Suppressor macrophage treated with lipopolysaccharide for 4 hours (primary cell): Measurements from ENCODE around the gene APOM.

Source experiments
- DNase-seq: peaks from one replicate; pipeline ENCODE4 v3.0.0-alpha.2; 2020

APOM gene

DNA sequence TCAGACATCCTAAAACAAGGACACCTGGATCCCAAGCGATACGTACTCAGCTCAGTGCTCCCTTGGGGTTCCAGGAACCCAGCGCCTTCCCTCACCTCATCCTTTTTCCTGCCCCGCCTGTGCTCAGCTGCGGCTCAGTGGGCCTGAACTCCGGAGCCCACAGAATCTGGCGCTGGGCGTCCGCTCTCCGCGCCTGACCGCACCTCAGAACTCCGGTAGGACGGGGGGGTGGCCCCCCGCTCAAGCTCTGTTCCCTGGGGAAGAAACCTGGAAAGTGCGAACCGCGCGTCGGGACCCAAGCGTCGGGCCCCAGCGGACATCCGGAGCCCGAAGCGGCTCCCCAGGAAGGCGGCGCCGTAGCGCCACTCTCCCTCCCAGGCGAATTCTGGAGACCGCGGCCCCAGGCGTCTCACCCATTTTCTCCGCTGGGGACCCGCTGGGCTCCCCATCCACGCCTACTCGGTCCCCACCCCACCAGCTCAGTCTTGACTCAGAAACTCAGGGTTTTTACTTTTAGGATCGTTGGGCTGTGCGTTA, 25.5 kb downstream of the APOM start:
- peak; percentile 56 for DNase-seq

- DNase-seq: no peak
Observed at GRCh38 chr6:31683591-31683990, 27.9 kb downstream of the APOM start.

GRCh38 chr6:31686483-31686882, 30.8 kb downstream of the APOM start:
- no peak for DNase-seq

- no peak for DNase-seq
Observed at GRCh38 chr6:31687321-31687720, 31.6 kb downstream of the APOM start.

DNA sequence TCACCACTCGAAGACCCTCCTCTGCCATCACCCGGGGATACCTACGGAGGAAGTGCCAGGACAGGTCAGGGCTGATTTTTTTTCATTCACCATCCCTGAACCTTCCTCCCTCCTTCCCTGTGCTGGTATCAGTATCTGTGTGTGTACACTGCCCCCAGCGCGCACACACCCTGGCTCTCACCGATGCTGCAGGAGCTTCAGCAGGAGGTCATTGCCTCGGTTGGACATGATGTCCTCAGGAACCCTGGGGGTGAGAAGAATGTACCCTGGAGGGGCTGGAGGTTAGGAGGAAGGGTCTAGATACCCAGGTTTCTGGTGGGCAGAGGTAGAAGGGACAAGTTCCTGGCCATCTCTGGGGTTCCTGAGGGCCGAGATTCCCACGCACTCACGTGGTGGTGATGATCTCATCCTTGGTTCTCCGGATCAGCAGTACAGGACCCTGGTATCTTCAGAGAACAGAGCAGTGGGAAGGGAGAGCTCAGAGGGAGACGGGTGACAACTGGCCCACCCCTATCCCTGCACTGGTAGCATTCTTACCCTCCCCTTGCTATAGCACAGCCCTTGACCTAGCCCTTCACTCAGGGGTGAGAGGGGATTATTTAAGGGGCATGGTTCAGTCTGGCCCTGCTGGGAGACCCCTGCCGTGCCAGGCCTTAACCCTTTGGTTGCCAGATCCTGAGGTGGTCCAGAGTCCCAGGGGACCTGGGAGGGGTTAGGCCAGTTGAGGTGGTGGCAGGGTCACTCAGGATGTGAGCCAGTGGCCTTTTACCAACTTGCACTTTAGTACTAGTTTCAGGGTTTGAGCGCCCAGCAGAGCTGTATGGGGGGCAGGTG, 32.4 kb downstream of the APOM start:
- DNase-seq: no peak

GRCh38 chr6:31689249-31690110, 33.8 kb downstream of the APOM start:
- DNase-seq: no peak

DNA sequence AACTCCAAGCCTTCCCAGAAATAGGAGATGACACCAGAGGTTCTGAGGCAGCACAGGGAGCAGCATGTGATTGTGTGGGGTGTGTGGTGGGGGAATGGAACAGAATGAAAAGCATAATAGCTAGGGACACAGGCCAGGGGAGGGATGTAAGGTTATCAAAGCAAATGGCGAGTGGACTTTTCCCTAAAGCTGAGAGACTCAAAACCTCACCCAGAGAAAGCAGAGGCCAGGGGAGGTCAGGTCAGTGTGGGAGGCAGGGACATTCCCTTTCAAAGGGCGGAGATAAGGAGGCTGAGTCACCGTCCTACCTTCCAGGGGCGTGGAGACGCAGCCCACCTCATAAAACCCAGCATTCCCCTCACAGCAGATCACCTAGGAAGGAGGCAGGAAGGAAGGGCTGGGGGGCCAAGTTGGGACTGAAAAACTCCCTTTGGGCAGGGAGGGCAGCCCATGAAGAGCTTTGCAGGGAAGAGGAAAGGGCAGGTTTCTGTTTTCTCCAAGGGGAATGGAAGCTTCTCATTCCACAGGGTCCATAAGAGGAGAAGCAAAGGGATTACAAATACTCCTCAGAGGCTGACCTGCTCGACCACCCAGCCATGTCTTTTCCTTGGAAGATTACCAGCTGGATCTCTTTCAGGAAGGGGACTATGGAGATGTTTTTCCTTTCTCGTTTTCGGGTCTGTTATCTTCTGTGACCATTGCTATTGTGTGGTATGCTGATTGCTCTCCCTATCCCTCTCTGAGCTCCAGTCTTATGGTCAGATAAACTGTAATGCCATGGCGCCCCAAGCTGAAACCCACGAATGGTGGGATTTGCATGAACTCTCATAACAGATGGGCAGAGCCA, 34.8 kb downstream of the APOM start:
- DNase-seq: peak; percentile 33

DNA sequence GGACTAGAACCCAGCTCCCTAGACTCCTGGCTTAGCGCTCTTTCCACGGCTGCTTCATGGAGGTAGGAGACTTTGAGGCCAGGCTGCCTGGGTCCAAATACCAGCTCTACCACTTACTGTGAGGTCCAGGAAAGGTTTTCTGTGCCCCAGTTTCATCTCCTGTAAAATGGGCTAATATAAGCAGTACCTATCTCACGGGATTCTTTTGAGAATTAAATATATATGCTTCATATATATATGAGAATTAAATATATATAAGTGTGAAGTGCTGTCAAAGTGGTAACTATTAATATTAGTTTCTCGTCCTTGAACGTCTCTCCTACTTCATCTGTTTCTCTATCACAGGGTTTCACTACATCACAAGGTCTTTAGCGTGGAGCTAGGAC, 35.4 kb downstream of the APOM start:
- no peak for DNase-seq

DNA sequence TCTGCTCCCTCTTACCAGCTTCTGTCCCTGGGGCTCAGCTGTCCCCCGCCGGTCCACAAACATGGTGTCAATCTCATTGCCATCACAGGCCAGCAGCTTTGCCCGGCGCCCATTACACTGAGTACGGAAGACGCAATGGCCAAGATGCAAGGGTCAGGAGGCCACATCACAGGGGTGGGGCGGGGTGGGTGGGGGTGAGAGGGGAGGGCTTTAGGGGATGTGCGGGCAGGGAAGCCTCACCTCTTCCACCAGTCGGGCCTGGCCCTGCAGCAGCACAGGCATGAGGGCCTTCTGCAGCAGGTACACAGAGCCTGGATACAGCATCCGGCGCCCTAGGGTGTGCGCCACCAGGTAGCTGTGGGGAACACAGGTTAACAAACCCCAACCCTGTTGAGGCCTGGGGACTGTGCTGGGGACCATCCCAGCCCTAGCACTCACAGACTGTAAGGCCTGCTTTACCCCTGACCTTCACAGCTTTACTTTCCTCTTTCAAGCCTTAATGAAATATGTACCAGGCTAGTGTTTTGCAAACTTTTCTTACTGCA, 35.9 kb downstream of the APOM start:
- DNase-seq: no peak

- DNase-seq: no peak
Observed at GRCh38 chr6:31692353-31692752, 36.7 kb downstream of the APOM start.

DNA sequence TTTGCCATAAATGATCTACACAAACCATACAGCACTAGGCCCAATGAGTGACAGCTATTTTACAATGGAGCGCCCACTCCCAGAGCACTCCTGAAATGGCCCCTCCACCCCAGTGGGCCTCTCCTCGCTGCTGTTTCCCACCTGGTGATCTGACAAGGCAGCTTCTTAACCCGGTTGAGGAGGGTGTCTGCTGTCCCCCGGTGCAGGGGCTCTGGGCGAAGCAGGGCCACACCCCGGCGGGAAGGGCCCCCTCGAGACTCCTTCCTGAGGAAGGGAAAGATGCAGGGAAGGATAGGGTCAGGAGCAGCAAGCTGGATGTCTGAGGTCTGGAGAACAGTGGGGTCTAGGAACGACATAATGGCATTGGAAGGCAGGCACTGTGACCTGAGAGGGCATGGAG, 37.2 kb downstream of the APOM start:
- no peak for DNase-seq

DNA sequence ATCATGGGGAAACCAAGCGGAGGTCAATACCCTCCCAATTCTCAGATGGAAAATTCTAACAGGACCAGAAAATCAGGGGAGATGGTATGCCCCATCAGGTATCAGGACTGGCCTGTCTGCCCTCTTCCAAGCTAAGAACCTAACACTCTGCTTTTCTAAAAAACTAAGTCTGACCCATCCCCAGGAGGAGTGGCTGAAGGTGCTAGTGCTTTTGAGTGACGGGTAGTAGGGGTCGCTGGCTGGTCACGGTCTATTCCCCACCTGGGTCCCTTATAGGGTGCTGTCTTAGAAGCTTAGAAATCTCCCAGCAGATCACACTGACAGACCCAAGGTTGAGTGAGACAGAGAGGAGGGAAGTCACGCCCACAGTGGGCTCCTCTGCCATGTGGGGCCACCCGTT, 37.8 kb downstream of the APOM start:
- DNase-seq: no peak

DNA sequence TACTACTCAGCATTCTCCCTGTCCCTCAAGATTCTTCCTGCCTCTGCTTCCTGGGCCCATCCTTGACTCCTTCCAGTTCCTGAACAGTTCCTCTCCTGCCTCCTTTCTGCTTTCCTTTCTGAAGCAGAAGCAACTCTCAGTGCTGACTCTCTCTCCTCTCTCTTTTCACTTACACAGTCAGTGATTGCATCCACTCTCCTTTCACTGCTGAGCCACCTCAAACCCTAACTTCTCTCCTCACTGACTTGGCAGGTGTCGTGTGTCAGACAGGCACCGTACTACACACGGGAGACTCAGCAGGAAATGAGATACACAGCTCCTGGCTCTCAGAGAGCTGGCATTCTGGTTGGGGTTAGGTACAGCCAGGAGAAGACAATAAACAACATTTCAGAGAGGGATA, 41.9 kb downstream of the APOM start:
- no peak for DNase-seq

DNA sequence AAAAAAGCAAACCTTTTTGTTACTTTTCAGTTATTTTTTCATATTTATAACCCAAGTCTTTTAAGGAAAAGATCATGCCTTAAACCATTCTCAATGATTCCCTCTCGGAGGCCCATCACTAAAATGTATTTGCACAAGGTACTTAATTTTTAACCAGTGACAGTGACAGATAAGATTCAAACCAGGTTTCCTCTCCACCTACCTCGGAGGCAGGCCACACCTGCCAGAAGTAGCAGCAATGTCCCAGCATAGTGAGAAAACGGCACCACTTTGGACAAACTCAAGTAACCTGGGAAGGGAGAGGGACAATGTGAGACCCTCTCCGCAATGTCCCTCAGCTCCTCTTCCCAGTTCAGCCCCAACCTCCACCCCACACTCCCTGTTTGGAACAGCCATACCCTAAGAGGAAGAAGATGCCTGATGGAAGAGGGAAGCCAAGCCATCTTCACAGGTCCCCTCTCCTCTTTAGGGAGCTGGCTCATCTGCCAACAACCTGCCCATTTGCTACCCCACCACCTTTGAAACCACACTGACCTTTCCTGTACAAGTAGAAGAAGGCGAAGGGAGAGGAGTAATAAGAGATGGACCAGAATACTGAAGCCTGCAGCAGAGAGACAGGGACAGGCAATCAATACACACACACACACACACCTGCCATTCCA, 45.2 kb downstream of the APOM start:
- no peak for DNase-seq

DNA sequence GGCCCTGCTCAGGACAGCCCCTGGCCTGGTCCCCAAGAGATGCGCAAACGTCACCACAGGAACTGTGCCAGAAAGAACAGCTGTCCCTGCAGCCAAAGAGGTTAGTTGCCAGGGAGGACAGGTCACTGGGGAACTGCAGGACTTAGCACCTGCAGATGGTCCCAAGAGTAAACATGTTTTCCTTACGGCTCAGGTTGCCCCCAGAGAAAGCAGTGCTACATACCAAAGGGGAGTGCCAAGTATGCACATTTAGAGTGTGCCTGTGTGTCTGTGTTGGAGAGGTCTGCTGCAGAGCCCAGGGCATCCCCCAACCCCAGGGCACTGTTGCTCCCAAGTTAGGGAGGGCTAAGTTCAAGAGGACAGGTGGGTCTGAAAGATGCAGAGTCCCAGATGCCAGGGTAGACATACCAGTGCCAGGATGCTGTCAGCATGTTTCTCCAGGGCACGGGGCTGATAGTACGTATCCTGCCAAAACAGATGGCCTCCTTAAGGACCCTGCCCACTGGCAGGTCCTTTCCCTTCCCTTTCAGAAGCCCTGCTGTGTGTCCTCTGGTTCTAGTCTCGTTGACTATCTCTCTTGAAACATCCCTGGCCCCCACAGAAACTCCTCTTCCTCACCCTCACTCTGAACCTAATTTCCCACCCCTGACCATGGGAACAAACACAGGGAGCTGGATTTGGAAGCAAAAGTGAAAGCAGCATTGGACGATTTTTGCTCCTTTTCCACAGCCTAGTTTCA, 46.1 kb downstream of the APOM start:
- DNase-seq: peak; percentile 55

- DNase-seq: peak; percentile 47
Observed at GRCh38 chr6:31702405-31702818, 46.7 kb downstream of the APOM start.

DNA sequence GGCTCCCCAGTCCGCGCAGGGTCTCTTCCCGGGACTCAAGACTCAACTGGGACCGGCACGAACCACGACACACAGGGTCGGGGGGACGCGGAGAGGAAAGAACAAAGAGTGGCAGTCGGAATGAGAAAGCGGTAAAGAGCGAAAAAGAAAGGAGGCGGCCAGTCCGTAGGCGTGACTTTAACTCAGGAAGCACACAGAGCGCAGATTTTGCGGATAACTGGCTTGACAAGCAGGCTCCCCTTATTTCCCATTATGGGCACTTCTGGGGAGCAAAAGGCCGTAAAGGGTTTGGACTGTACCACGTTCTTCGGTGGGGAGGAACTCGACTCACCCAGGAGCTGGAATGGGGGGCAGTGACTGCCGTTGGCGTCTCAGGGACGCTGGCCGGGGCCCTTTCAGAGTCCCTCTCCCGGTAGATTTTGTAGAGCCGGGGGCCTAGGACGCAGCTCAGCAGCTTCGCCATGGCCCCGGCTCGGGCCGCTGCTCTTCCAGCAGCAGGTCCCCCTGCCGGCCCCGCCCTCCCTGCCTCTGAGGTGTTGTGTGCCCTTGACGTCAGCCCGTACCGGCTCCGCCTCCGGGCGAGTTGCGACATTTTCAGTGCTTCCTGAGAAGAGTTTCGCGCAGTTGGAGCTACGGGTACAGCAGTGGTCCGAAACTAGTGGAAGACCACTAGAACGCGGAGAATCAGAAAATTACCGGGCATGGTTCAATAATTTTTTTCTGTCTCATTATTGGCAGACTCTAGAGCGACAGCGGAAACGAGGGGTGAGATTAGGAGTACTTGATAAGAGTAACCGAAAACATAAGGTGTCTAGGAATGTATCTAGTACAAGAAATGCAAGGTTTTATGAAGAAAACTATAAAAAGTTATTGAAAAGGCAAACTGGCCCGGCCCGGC, 47.4 kb downstream of the APOM start, which contains the start of gene ABHD16A:
Gene ABHD16A (minus strand): TSS at position 506 of the 898 bp plus-strand sequence. CDS start 43 bp downstream, at position 463.
- DNase-seq: peak; percentile 99

- DNase-seq: no peak
Observed at GRCh38 chr6:31705931-31706330, 50.2 kb downstream of the APOM start.

DNA sequence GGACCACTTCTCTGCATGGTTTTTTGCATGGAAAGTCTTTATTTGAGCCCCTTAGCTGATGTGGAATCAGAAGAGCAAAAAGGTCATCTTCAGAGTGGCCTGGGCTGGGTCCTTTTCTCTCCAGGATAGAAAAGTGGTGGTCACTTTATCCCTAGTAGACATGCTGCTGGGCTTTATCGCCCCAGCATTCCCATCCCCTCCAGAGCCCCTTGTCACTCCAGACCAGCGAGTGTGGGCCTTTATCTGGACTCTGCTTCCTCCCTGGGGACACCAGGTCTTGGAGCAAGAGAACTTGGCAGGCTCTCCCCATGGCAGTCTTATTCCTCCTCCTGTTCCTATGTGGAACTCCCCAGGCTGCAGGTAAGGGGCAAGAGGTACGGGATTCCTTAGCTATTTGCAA, 50.9 kb downstream of the APOM start, which contains the start of gene LY6G6F:
Gene LY6G6F (plus strand): TSS at position 268 of the 400 bp plus-strand sequence. CDS start 41 bp downstream, at position 309.
- DNase-seq: no peak

- no peak for DNase-seq
Observed at GRCh38 chr6:31707701-31708100, 52.0 kb downstream of the APOM start.
